Measurements from ENCODE around the gene TEX38. TPM values are rescaled to one million over a fixed set of nuclear protein-coding genes. Genes with fewer than 3 reads are reported as not detected.

The TEX38 gene
- total RNA-seq, 1 experiment from 2014 or later = not detected

DNA sequence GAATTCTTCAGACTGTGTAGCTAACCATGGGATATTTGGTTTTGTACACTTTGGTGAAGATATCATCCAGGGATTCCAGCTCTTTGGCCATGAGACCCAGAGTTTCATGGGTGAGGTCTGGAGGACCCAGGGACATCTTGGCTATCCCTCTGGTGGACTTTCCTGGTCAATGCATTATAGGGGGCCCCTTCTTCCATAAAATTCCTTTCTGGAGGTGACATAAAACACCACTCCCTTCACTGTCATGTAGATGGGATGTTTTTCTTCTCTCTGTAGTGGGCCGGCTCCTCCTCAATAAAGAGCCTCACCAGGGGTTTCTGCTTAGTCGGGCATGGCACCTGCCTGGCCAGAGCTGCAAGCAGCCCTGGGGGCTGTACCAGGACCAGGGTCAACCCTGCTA, 5.7 kb upstream of the TEX38 start:
- CTCF ChIA-PET = interaction anchor here (0.9 kb wide), 1 partner anchor 13 kb away, joined by 3 read pairs; no protein-coding TSS in a partner anchor
- DNase-seq = no peak
- BruUV-seq (replicated peaks) = no TSS peak
- Mint-ChIP-seq H3K27ac (ENCODE audit: unreplicated experiment) (no peak overlapping the region), H3K27me3 (ENCODE audit: unreplicated experiment) (no peaks in the 10 kb centered on the region), H3K36me3 (ENCODE audit: insufficient read depth, unreplicated experiment) (no peaks in the 10 kb centered on the region), H3K9me3 (ENCODE audit: low read depth, unreplicated experiment) (no peaks in the 10 kb centered on the region), H3K4me1 (ENCODE audit: low read depth, unreplicated experiment) (peaks cover 15% of the 10 kb centered on the region), H3K4me3 (ENCODE audit: low read depth, unreplicated experiment) (no peak overlapping the region)
- TF ChIP-seq, protein P1, sequence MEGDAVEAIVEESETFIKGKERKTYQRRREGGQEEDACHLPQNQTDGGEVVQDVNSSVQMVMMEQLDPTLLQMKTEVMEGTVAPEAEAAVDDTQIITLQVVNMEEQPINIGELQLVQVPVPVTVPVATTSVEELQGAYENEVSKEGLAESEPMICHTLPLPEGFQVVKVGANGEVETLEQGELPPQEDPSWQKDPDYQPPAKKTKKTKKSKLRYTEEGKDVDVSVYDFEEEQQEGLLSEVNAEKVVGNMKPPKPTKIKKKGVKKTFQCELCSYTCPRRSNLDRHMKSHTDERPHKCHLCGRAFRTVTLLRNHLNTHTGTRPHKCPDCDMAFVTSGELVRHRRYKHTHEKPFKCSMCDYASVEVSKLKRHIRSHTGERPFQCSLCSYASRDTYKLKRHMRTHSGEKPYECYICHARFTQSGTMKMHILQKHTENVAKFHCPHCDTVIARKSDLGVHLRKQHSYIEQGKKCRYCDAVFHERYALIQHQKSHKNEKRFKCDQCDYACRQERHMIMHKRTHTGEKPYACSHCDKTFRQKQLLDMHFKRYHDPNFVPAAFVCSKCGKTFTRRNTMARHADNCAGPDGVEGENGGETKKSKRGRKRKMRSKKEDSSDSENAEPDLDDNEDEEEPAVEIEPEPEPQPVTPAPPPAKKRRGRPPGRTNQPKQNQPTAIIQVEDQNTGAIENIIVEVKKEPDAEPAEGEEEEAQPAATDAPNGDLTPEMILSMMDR (IDR thresholded peaks at IDR 0.05; ENCODE audit: unreplicated experiment) = no peak
- intact Hi-C loops (cut with micrococcal nuclease; ENCODE audit: unreplicated experiment) = no loop called here

DNA sequence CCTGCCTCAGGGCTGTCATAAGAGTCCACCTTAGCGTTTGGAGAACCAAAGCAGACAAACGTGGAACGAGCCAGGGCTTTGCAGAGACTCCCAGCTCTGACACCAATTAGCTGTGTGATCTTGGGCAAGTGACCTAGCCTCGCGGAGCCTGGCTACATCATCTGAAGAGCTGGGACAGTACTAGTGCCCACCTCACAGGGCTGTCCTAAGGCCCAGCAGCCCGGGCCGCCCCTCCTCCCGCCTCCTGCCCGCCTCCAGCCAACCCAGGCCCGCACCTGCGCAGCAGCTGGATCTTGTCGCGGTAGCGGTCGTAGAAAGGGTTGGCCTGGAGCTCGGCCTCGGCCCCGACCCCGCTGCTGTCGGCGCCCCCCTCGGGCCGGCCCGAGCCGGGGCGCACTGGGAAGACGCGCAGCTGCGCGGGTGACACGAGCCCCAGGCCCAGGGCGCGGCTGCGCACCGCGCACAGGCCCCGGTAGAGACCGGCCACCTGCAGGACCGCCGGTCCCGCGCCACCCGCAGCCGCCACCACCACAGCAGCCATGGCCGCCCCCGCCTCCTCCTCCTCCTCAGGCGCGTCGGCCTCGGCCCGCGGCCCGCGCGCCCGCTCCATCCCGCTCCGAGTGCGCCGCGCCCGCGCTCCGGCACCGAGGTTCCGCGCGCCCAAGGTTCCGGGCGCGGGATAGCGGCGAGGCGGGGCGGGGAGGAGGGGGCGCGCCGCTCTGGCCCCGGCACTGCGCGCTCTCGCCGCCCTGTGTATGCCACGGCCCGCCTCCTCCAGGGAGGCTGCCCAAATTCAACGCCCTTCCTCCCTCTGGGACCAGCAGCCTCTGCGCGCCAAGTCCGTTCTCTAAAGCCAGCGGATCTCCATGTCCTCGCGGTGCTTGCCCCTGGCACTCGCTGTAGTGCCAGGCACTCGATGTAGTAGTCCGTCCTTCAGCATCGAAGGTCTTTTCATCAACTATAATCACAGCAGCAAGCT, 3.6 kb upstream of the TEX38 start, which contains the start of gene ATPAF1:
Gene ATPAF1 (minus strand): TSS at position 583 of the 979 bp plus-strand sequence. CDS start 42 bp downstream, at position 541.
- Mint-ChIP-seq H3K9me3 (ENCODE audit: low read depth, unreplicated experiment) (no peaks in the 10 kb centered on the region), H3K27me3 (ENCODE audit: unreplicated experiment) (no peaks in the 10 kb centered on the region), H3K36me3 (ENCODE audit: insufficient read depth, unreplicated experiment) (no peaks in the 10 kb centered on the region), H3K4me3 (ENCODE audit: low read depth, unreplicated experiment) (no peak within 1 kb of the TSS), H3K4me1 (ENCODE audit: low read depth, unreplicated experiment) (peaks cover 15% of the 10 kb centered on the region), H3K27ac (ENCODE audit: unreplicated experiment) (peak within 1 kb of the TSS; percentile 20)
- intact Hi-C loops (cut with micrococcal nuclease; ENCODE audit: unreplicated experiment) = no loop called here
- peak; percentile 74 for DNase-seq
- CTCF ChIA-PET = no interaction called here
- BruUV-seq (replicated peaks) = no TSS peak
- TF ChIP-seq, protein P1 (IDR thresholded peaks at IDR 0.05; ENCODE audit: unreplicated experiment) = no peak

DNA sequence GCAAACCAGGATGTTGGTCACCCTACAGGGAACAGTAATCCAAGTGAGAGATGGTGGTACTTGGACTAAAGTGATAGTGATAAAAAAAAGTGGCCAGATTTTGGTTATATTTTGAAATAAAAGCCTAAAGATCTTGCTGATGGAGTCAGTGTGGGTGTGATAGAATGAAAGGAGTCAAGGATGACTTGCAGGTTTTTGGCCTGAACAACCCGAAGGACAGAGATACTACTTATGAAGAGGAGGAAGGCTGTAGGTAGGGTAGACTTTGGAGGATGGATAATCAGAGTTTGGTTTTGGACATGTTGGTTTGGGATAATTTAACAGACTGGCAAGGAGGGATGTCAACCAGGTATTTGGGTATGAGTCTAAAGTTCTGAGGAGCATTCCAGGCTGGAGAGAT, 1.5 kb upstream of the TEX38 start:
- Mint-ChIP-seq H3K27ac (ENCODE audit: unreplicated experiment) (no peak overlapping the region), H3K4me3 (ENCODE audit: low read depth, unreplicated experiment) (no peak overlapping the region), H3K9me3 (ENCODE audit: low read depth, unreplicated experiment) (no peaks in the 10 kb centered on the region), H3K36me3 (ENCODE audit: insufficient read depth, unreplicated experiment) (no peaks in the 10 kb centered on the region), H3K4me1 (ENCODE audit: low read depth, unreplicated experiment) (peaks cover 15% of the 10 kb centered on the region), H3K27me3 (ENCODE audit: unreplicated experiment) (no peaks in the 10 kb centered on the region)
- CTCF ChIA-PET = no interaction called here
- TF ChIP-seq, protein P1 (IDR thresholded peaks at IDR 0.05; ENCODE audit: unreplicated experiment) = no peak
- no TSS peak for BruUV-seq (replicated peaks)
- no peak for DNase-seq
- intact Hi-C loops (cut with micrococcal nuclease; ENCODE audit: unreplicated experiment) = no loop called here

DNA sequence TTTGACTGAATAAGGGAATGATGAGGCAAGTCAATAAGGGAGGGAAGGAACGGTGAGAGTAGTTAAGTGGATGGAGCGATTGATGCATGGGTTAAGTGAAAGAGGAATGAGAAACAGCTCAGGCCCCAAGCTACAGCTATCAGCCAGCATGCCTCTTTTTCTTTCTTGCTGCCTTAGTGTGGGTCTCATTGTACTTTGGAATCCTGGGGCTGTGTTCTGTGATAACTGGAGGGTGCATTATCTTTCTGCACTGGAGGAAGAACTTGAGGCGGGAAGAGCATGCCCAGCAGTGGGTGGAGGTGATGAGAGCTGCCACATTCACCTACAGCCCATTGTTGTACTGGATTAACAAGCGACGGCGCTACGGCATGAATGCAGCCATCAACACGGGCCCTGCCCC, 1.0 kb downstream of the TEX38 start:
- BruUV-seq (replicated peaks) = no TSS peak
- H3K27me3 Mint-ChIP-seq (ENCODE audit: unreplicated experiment) = no peaks in the 10 kb centered on the region
- TF ChIP-seq, protein P1 (IDR thresholded peaks at IDR 0.05; ENCODE audit: unreplicated experiment) = no peak
- no peak overlapping the region for H3K27ac Mint-ChIP-seq (ENCODE audit: unreplicated experiment)
- H3K36me3 Mint-ChIP-seq (ENCODE audit: insufficient read depth, unreplicated experiment) = no peaks in the 10 kb centered on the region
- DNase-seq = no peak
- no peak overlapping the region for H3K4me3 Mint-ChIP-seq (ENCODE audit: low read depth, unreplicated experiment)
- H3K9me3 Mint-ChIP-seq (ENCODE audit: low read depth, unreplicated experiment) = no peaks in the 10 kb centered on the region
- intact Hi-C loops (cut with micrococcal nuclease; ENCODE audit: unreplicated experiment) = no loop called here
- H3K4me1 Mint-ChIP-seq (ENCODE audit: low read depth, unreplicated experiment) = no peaks in the 10 kb centered on the region
- CTCF ChIA-PET = no interaction called here
